ENCODE measurements around the gene CRIM1. TPM values are rescaled to one million over a fixed set of nuclear protein-coding genes. Genes with fewer than 3 reads are reported as not detected.

Gene CRIM1
- total RNA-seq, 1 experiment from 2014 or later = 46.5 TPM

- CTCF ChIA-PET = no interaction called here
- H3K36me3 ChIP-seq (ENCODE audit: insufficient read depth, low read length, poor library complexity, severe bottlenecking) = no peaks in the 10 kb centered on the region
- TF ChIP-seq CTCF (conservative IDR thresholded peaks at IDR 0.05; ENCODE audit: low read depth, low read length) (no peak), EZH2 (IDR thresholded peaks at IDR 0.05; ENCODE audit: borderline replicate concordance, low read depth, low read length, poor library complexity, severe bottlenecking) (no peak)
- H3K4me1 ChIP-seq (ENCODE audit: insufficient read depth, low read length, poor library complexity, severe bottlenecking) = no peaks in the 10 kb centered on the region
- POLR2A ChIA-PET (ENCODE audit: low non-redundant PET) = no interaction called here
- H3K4me3 ChIP-seq (ENCODE audit: low read depth, low read length, poor library complexity, severe bottlenecking) = no peak overlapping the region
- H3K9me3 ChIP-seq (ENCODE audit: low read depth, low read length, poor library complexity, severe bottlenecking) = no peaks in the 10 kb centered on the region
- BruUV-seq (replicated peaks) = no TSS peak
- H3K27ac ChIP-seq (ENCODE audit: low read depth, low read length, poor library complexity, severe bottlenecking) = no peak overlapping the region
- H3K27me3 ChIP-seq (replicated peaks; ENCODE audit: insufficient read depth, low read depth, low read length, poor library complexity) = no peaks in the 10 kb centered on the region
- DNase-seq (ENCODE audit: low spot score) = no peak
- intact Hi-C loops (cut with micrococcal nuclease; ENCODE audit: unreplicated experiment) = no loop called here
These were observed 164.9 kb downstream of the CRIM1 start for GRCh38 chr2:36520431-36520830.

GRCh38 chr2:36523153-36523552 is 167.6 kb downstream of the CRIM1 start:
- Histone ChIP-seq H3K9me3 (ENCODE audit: low read depth, low read length, poor library complexity, severe bottlenecking) (no peaks in the 10 kb centered on the region), H3K27me3 (replicated peaks; ENCODE audit: insufficient read depth, low read depth, low read length, poor library complexity) (no peaks in the 10 kb centered on the region), H3K4me3 (ENCODE audit: low read depth, low read length, poor library complexity, severe bottlenecking) (no peak overlapping the region), H3K4me1 (ENCODE audit: insufficient read depth, low read length, poor library complexity, severe bottlenecking) (no peaks in the 10 kb centered on the region), H3K36me3 (ENCODE audit: insufficient read depth, low read length, poor library complexity, severe bottlenecking) (no peaks in the 10 kb centered on the region), H3K27ac (ENCODE audit: low read depth, low read length, poor library complexity, severe bottlenecking) (no peak overlapping the region)
- intact Hi-C loops (cut with micrococcal nuclease; ENCODE audit: unreplicated experiment) = no loop called here
- ChIA-PET POLR2A (ENCODE audit: low non-redundant PET) (no interaction called here), CTCF (no interaction called here)
- BruUV-seq (replicated peaks) = no TSS peak
- no peak for TF ChIP-seq CTCF (conservative IDR thresholded peaks at IDR 0.05; ENCODE audit: low read depth, low read length)
- no peak for TF ChIP-seq EZH2 (IDR thresholded peaks at IDR 0.05; ENCODE audit: borderline replicate concordance, low read depth, low read length, poor library complexity, severe bottlenecking)
- DNase-seq (ENCODE audit: low spot score) = no peak

- CTCF ChIA-PET = no interaction called here
- BruUV-seq (replicated peaks) = no TSS peak
- DNase-seq (ENCODE audit: low spot score) = no peak
- Histone ChIP-seq H3K4me1 (ENCODE audit: insufficient read depth, low read length, poor library complexity, severe bottlenecking) (peaks cover 10% of the 10 kb centered on the region), H3K9me3 (ENCODE audit: low read depth, low read length, poor library complexity, severe bottlenecking) (no peaks in the 10 kb centered on the region), H3K4me3 (ENCODE audit: low read depth, low read length, poor library complexity, severe bottlenecking) (no peak overlapping the region), H3K27ac (ENCODE audit: low read depth, low read length, poor library complexity, severe bottlenecking) (no peak overlapping the region), H3K27me3 (replicated peaks; ENCODE audit: insufficient read depth, low read depth, low read length, poor library complexity) (no peaks in the 10 kb centered on the region), H3K36me3 (ENCODE audit: insufficient read depth, low read length, poor library complexity, severe bottlenecking) (no peaks in the 10 kb centered on the region)
- intact Hi-C loops (cut with micrococcal nuclease; ENCODE audit: unreplicated experiment) = no loop called here
- POLR2A ChIA-PET (ENCODE audit: low non-redundant PET) = no interaction called here
- no peak for TF ChIP-seq CTCF (conservative IDR thresholded peaks at IDR 0.05; ENCODE audit: low read depth, low read length)
- TF ChIP-seq EZH2 (IDR thresholded peaks at IDR 0.05; ENCODE audit: borderline replicate concordance, low read depth, low read length, poor library complexity, severe bottlenecking) = no peak
These were observed 169.7 kb downstream of the CRIM1 start for GRCh38 chr2:36525245-36525644.

Data from A673 (cell line).